ENCODE data around the gene TBC1D32. TPM values are rescaled to one million over a fixed set of nuclear protein-coding genes. Genes with fewer than 3 reads are reported as not detected.
"Not testable (repeated sequence)": the region's sequence is repeated elsewhere in the genome, so short reads cannot be mapped to it uniquely, and the experiment has no call there.

The TBC1D32 gene
- total RNA-seq, 1 donor from 2014 or later: 12.2 TPM

DNA sequence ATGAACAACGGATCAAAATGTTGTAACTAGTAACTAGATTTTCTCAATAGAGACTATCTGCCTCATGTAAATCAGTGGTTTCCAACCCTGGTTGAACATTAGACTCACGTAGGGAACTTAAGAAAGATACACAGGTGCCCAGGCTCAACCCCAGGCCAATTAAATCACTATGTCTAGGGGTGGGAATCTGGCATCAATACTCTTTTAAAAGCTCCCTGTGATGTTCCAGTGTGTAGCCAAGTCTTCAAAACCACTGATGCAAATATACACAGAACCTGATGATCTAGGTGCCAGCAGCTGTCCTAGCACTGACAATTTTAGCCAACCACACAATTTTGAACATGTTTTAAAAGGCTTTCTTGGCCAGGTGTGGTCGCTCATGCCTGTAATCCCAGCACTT lies 128.7 kb downstream of the TBC1D32 start:
- DNase-seq (ENCODE audit: low spot score): no peak
- TF ChIP-seq, protein P1, sequence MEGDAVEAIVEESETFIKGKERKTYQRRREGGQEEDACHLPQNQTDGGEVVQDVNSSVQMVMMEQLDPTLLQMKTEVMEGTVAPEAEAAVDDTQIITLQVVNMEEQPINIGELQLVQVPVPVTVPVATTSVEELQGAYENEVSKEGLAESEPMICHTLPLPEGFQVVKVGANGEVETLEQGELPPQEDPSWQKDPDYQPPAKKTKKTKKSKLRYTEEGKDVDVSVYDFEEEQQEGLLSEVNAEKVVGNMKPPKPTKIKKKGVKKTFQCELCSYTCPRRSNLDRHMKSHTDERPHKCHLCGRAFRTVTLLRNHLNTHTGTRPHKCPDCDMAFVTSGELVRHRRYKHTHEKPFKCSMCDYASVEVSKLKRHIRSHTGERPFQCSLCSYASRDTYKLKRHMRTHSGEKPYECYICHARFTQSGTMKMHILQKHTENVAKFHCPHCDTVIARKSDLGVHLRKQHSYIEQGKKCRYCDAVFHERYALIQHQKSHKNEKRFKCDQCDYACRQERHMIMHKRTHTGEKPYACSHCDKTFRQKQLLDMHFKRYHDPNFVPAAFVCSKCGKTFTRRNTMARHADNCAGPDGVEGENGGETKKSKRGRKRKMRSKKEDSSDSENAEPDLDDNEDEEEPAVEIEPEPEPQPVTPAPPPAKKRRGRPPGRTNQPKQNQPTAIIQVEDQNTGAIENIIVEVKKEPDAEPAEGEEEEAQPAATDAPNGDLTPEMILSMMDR (IDR thresholded peaks at IDR 0.05; ENCODE audit: unreplicated experiment): no peak
- Mint-ChIP-seq H3K36me3 (ENCODE audit: low read depth, unreplicated experiment) (peaks cover 4% of the 10 kb centered on the region), H3K27ac (ENCODE audit: unreplicated experiment) (no peak overlapping the region), H3K9me3 (ENCODE audit: unreplicated experiment) (no peaks in the 10 kb centered on the region), H3K4me3 (ENCODE audit: unreplicated experiment) (no peak overlapping the region), H3K27me3 (ENCODE audit: unreplicated experiment) (peaks cover under 1% of the 10 kb centered on the region), H3K4me1 (ENCODE audit: unreplicated experiment) (peaks cover 3% of the 10 kb centered on the region)

DNA sequence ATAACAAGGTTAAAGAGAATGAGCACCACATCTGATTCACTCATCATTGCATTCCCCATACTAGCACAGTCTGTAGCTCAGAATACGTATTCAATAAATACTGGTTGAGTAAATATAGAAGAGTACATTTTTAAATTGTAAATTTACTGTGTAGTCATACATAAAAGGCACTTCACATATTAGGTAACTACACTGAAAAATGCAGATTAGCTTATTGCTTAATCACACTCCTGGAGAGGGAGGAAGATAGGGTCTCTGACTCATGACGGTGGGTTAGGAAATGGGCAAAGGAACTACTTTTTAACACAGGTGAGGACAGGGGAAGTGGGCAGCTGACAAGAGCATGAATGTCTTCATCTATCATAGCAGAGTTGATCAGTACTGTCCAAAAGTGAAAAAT lies 133.2 kb downstream of the TBC1D32 start:
- Mint-ChIP-seq H3K4me3 (ENCODE audit: unreplicated experiment) (no peak overlapping the region), H3K9me3 (ENCODE audit: unreplicated experiment) (no peaks in the 10 kb centered on the region), H3K27me3 (ENCODE audit: unreplicated experiment) (no peaks in the 10 kb centered on the region), H3K36me3 (ENCODE audit: low read depth, unreplicated experiment) (no peaks in the 10 kb centered on the region), H3K4me1 (ENCODE audit: unreplicated experiment) (peaks cover 3% of the 10 kb centered on the region), H3K27ac (ENCODE audit: unreplicated experiment) (no peak overlapping the region)
- DNase-seq (ENCODE audit: low spot score): no peak
- TF ChIP-seq, protein P1 (IDR thresholded peaks at IDR 0.05; ENCODE audit: unreplicated experiment): no peak

DNA sequence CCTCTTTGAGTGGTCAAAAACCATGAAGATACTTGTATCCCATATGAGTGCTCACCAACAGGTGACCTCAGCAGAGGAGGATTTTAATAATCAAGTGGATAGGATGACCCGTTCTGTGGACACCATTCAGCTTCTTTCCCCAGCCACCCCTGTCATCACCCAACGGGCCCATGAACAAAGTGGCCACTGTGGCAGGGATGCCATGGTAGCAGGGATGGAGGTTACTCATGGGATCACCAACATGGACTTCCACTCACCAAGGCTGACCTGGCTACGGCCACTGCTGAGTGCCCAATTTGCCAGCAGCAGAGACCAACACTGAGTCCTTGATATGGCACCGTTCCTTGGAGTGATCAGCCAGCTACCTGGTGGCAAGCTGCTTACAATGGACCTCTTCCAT lies 138.2 kb downstream of the TBC1D32 start:
- not testable (repeated sequence) for DNase-seq (ENCODE audit: low spot score); H3K27ac Mint-ChIP-seq (ENCODE audit: unreplicated experiment); H3K4me1 Mint-ChIP-seq (ENCODE audit: unreplicated experiment); H3K36me3 Mint-ChIP-seq (ENCODE audit: low read depth, unreplicated experiment); H3K9me3 Mint-ChIP-seq (ENCODE audit: unreplicated experiment); H3K4me3 Mint-ChIP-seq (ENCODE audit: unreplicated experiment); H3K27me3 Mint-ChIP-seq (ENCODE audit: unreplicated experiment)

DNA sequence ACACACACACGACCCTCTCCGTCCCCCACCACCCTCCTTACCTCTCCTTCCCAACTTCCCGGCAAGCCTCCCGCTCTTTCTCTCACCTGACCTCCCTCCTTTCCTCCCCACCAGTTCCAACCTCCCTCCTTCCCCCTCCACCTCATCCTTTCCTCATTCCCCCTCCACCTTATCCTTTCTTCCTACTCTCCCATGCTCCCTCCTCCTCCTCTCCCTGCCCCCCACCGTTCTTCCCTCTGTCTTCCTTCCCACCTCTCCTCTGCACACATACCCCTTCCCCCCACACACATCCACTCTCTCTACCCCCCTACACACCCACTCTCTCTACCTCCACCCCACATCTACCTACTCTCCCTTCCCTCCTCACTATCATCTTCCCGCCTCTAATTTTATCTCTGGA lies 144.2 kb downstream of the TBC1D32 start:
- DNase-seq (ENCODE audit: low spot score): no peak
- TF ChIP-seq, protein P1 (IDR thresholded peaks at IDR 0.05; ENCODE audit: unreplicated experiment): no peak
- Mint-ChIP-seq H3K4me1 (ENCODE audit: unreplicated experiment) (no peaks in the 10 kb centered on the region), H3K27me3 (ENCODE audit: unreplicated experiment) (peaks cover 4% of the 10 kb centered on the region), H3K9me3 (ENCODE audit: unreplicated experiment) (no peaks in the 10 kb centered on the region), H3K4me3 (ENCODE audit: unreplicated experiment) (no peak overlapping the region), H3K27ac (ENCODE audit: unreplicated experiment) (no peak overlapping the region), H3K36me3 (ENCODE audit: low read depth, unreplicated experiment) (no peaks in the 10 kb centered on the region)

DNA sequence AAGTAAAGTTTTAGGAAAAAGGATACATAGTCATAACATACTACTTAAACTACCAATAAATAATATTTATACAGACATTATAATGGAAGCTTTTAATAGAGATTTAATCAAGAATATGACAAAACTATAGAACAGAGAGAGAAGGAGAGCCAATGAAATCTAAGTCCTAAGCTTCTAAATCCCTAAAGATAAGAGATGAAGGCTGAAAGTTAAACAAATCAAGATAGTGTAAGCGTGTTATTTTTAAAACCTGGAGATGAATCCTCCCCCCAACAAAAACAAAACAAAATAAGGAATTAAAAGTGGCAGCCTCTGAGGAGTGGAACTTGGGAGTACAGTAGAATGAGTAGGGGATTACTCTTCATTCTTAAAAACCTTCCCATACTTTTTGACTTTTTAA lies 145.9 kb downstream of the TBC1D32 start:
- TF ChIP-seq, protein P1 (IDR thresholded peaks at IDR 0.05; ENCODE audit: unreplicated experiment): no peak
- Mint-ChIP-seq H3K36me3 (ENCODE audit: low read depth, unreplicated experiment) (no peaks in the 10 kb centered on the region), H3K27ac (ENCODE audit: unreplicated experiment) (no peak overlapping the region), H3K4me3 (ENCODE audit: unreplicated experiment) (no peak overlapping the region), H3K9me3 (ENCODE audit: unreplicated experiment) (no peaks in the 10 kb centered on the region), H3K4me1 (ENCODE audit: unreplicated experiment) (no peaks in the 10 kb centered on the region), H3K27me3 (ENCODE audit: unreplicated experiment) (peaks cover 4% of the 10 kb centered on the region)
- no peak for DNase-seq (ENCODE audit: low spot score)

DNA sequence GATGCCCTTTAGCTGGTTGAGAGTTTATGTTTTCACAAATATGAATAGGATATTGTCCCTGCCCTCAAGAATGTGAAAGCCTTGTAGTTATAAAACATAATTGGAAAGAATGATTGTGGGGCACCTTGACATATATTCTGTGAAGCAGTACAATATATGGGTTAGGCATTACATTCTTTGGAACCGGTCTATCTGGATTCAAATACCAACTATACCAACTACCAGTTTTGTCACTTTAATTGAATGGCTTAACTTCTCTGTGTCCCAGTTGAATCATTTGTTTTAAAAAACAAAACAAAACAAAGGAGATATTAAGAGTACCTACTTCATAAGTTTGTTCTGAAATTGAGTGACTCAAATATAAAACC lies 146.5 kb downstream of the TBC1D32 start:
- H3K27ac Mint-ChIP-seq (ENCODE audit: unreplicated experiment): no peak overlapping the region
- no peaks in the 10 kb centered on the region for H3K4me1 Mint-ChIP-seq (ENCODE audit: unreplicated experiment)

More for the DNA sequence above, 146.5 kb downstream of the TBC1D32 start:
- DNase-seq (ENCODE audit: low spot score): no peak
- Mint-ChIP-seq H3K36me3 (ENCODE audit: low read depth, unreplicated experiment) (no peaks in the 10 kb centered on the region), H3K27me3 (ENCODE audit: unreplicated experiment) (peaks cover 2% of the 10 kb centered on the region), H3K9me3 (ENCODE audit: unreplicated experiment) (no peaks in the 10 kb centered on the region), H3K4me3 (ENCODE audit: unreplicated experiment) (no peak overlapping the region)
- TF ChIP-seq, protein P1 (IDR thresholded peaks at IDR 0.05; ENCODE audit: unreplicated experiment): no peak

Measured in endothelial cell (in vitro differentiated cells).